ENCODE data around the gene SIGMAR1. TPM values are rescaled to one million over a fixed set of nuclear protein-coding genes. Genes with fewer than 3 reads are reported as not detected.

SIGMAR1 gene
- total RNA-seq, 2 experiments from 2014 or later, result 11.7 to 12.1 TPM

DNA sequence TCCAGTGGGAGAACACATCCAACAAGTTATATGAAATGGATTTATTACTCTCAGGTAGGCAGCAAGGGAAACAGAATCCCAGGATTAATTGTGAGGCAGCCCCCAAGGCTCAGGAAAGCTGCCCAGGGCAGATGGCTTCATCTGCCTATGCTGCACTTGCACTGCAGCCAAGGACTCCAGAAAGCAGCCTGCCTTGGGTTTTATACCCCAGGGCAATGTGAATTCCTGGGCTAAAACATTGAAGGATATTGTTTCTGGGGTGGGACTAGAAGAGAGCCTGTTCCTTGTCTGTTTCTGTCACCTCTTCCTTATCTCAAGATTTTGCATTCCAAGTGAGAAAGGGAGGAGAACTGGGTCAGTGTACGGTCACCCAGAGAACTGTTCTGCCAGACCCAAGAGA lies 33.7 kb upstream of the SIGMAR1 start:
- TF ChIP-seq, protein P1, sequence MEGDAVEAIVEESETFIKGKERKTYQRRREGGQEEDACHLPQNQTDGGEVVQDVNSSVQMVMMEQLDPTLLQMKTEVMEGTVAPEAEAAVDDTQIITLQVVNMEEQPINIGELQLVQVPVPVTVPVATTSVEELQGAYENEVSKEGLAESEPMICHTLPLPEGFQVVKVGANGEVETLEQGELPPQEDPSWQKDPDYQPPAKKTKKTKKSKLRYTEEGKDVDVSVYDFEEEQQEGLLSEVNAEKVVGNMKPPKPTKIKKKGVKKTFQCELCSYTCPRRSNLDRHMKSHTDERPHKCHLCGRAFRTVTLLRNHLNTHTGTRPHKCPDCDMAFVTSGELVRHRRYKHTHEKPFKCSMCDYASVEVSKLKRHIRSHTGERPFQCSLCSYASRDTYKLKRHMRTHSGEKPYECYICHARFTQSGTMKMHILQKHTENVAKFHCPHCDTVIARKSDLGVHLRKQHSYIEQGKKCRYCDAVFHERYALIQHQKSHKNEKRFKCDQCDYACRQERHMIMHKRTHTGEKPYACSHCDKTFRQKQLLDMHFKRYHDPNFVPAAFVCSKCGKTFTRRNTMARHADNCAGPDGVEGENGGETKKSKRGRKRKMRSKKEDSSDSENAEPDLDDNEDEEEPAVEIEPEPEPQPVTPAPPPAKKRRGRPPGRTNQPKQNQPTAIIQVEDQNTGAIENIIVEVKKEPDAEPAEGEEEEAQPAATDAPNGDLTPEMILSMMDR (IDR thresholded peaks at IDR 0.05), result no peak
- Histone ChIP-seq H3K36me3 (ENCODE audit: insufficient read depth, low read length) (no peaks in the 10 kb centered on the region), H3K4me3 (ENCODE audit: low read length) (no peak overlapping the region), H3K27me3 (ENCODE audit: control insufficient read depth in 1 of 2, insufficient read depth in 2 of 2, low read length in 2 of 2) (no peaks in the 10 kb centered on the region), H3K27ac (ENCODE audit: low read depth in 1 of 2, low read length in 2 of 2) (no peak overlapping the region), H3K4me1 (ENCODE audit: insufficient read depth, low read length) (peaks cover 2% of the 10 kb centered on the region), H3K9me3 (ENCODE audit: control insufficient read depth in 1 of 2, insufficient read depth in 1 of 2, low read length in 2 of 2) (peaks cover 9 to 10% of the 10 kb centered on the region in 2 experiments)
- intact Hi-C loops (cut with DNase I, micrococcal nuclease), result no loop called here
- no peaks in the 10 kb centered on the region for H3K27me3 Mint-ChIP-seq
- ChIA-PET POLR2A (no interaction called here), CTCF (no interaction called here)
- H3K4me1 Mint-ChIP-seq (ENCODE audit: low read depth), result peaks cover 6% of the 10 kb centered on the region
- H3K4me3 Mint-ChIP-seq, result no peak overlapping the region
- ATAC-seq (ENCODE audit: poor library complexity) (no peak), DNase-seq (no peak)
- H3K9me3 Mint-ChIP-seq, result peaks cover 5% of the 10 kb centered on the region
- H3K36me3 Mint-ChIP-seq (ENCODE audit: low read depth), result peaks cover 28% of the 10 kb centered on the region
- H3K27ac Mint-ChIP-seq, result no peak overlapping the region

DNA sequence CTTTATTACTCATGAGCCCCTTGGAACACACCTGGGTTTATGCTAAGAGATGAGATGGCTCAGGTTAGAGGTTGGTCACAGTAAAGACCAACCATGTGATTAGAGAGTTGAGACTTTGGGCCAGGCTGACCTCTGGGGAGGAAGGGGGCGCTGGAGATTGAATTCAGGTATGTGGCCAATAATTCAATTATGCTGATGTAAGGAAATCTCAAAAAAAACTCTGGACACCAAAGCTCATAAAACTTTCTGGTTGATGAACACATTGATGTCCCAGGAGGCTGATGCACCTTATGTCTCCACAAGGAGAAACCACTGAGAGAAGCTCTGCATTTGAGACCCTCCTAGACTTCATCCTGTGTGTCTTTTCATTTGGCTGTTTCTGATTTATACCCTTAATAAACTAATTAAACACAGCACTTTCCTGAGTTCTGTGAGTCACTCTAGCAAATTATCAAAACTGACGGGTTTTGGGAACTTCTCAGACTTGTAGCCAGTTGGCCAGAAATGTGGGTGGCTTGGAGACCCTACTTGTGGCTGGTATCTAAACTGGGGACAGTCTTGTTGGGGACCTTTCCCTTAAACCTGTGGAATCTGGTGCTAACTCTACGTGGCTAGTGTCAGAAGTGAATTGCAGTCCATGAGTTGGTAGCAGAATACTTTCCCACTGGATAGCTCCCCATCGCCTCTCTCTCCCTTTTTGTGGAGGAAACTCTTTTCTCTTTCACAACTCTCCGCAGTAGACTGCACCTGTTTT lies 32.4 kb upstream of the SIGMAR1 start:
- ChIA-PET POLR2A (no interaction called here), CTCF (no interaction called here)
- ATAC-seq (ENCODE audit: poor library complexity), result no peak
- Mint-ChIP-seq H3K9me3 (peaks cover 5% of the 10 kb centered on the region), H3K27ac (peak overlapping the region; percentile 99), H3K27me3 (no peaks in the 10 kb centered on the region), H3K4me1 (ENCODE audit: low read depth) (peaks cover 15% of the 10 kb centered on the region), H3K4me3 (no peak overlapping the region), H3K36me3 (ENCODE audit: low read depth) (peaks cover 37% of the 10 kb centered on the region)
- TF ChIP-seq, protein P1 (IDR thresholded peaks at IDR 0.05), result no peak
- intact Hi-C loops (cut with DNase I, micrococcal nuclease), result loop anchor here in 1 of 2 experiments (5.0 kb wide), 3 partner anchors 213 to 432 kb away; partner anchors contain the start of genes DNAI1, DNAJB5, FAM219A and STOML2
- Histone ChIP-seq H3K27ac (ENCODE audit: low read depth in 1 of 2, low read length in 2 of 2) (no peak overlapping the region), H3K27me3 (ENCODE audit: control insufficient read depth in 1 of 2, insufficient read depth in 2 of 2, low read length in 2 of 2) (no peaks in the 10 kb centered on the region), H3K36me3 (ENCODE audit: insufficient read depth, low read length) (no peaks in the 10 kb centered on the region), H3K9me3 (ENCODE audit: control insufficient read depth in 1 of 2, insufficient read depth in 1 of 2, low read length in 2 of 2) (peaks cover 9 to 10% of the 10 kb centered on the region in 2 experiments), H3K4me3 (ENCODE audit: low read length) (no peak overlapping the region), H3K4me1 (ENCODE audit: insufficient read depth, low read length) (peaks cover 12% of the 10 kb centered on the region)
- no peak for DNase-seq

DNA sequence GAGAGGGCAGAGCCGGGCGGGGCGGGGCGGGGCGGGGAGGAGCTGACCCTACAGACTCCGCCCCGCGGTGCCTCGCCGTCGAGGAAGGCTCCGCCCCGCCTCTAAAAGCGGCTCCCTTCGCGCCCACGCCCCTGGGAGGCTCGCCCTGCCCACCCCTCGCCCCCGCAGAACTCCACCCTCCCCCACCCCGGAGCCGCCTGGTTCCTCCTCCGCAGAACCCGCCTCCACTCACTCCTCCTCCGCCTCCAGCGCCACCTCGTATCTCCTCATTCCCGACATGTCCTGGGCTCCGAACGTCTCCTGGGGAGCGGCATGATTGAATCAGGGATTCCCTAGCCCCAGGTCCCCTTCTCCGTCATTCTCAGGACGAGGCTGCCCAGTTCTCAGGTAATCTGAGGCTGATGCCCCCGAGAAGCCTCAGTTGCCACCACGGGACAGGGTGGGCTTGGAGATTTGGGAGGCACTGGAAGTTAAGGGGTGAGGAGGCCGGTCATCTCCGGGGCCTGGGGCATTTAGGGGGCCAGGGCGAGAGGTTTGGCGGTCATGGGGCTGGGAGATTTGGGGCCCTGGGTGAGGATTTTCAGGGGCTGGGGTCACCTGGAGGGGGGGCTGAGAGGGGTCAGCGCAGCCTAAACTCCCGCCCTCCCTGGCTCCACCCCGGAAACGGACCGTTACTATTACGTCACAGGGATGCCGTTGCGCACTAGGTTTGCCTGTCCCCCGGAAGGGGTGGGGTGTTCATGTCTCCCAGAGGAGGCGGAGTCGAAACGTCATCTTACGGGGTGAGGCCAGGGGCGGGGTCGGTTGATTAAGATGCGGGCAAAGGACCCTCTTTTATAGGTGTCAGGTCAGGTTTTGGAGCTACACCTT lies 28.0 kb upstream of the SIGMAR1 start:
- peak overlapping the region; percentile 97 for H3K4me3 Mint-ChIP-seq
- H3K27ac Mint-ChIP-seq, result peak overlapping the region; percentile 99
- intact Hi-C loops (cut with DNase I, micrococcal nuclease), result loop anchor here in 1 of 2 experiments (2.0 to 5.0 kb wide), 5 partner anchors 35 to 437 kb away; partner anchors contain the start of genes DNAI1, DNAJB5, FAM219A and RPP25L
- CTCF ChIA-PET, result interaction anchor here (0.8 to 6.7 kb wide), 5 partner anchors 18 to 37 kb away, joined by 3 to 57 read pairs (median 5); partner anchors contain the start of gene GALT
- H3K4me3 ChIP-seq (ENCODE audit: low read length), result peak overlapping the region; percentile 90
- H3K9me3 Mint-ChIP-seq, result peaks cover 5% of the 10 kb centered on the region
- H3K4me1 Mint-ChIP-seq (ENCODE audit: low read depth), result peaks cover 52% of the 10 kb centered on the region
- no peaks in the 10 kb centered on the region for H3K27me3 ChIP-seq (ENCODE audit: control insufficient read depth in 1 of 2, insufficient read depth in 2 of 2, low read length in 2 of 2)
- H3K27me3 Mint-ChIP-seq, result no peaks in the 10 kb centered on the region
- peaks cover 3 to 10% of the 10 kb centered on the region in 2 experiments for H3K9me3 ChIP-seq (ENCODE audit: control insufficient read depth in 1 of 2, insufficient read depth in 1 of 2, low read length in 2 of 2)
- DNase-seq, result peak; percentile 81 to 97 (median 88)
- ATAC-seq (ENCODE audit: poor library complexity), result peak; percentile 79
- POLR2A ChIA-PET, result interaction anchor here (0.6 to 4.7 kb wide), 10 partner anchors 9 to 451 kb away, joined by 3 to 54 read pairs (median 6); partner anchors contain the start of genes DCTN3, DNAI1, FAM219A and GALT
- H3K36me3 Mint-ChIP-seq (ENCODE audit: low read depth), result peaks cover 57% of the 10 kb centered on the region
- TF ChIP-seq, protein P1 (IDR thresholded peaks at IDR 0.05), result no peak
- H3K4me1 ChIP-seq (ENCODE audit: insufficient read depth, low read length), result peaks cover 55% of the 10 kb centered on the region
- H3K27ac ChIP-seq (ENCODE audit: low read depth in 1 of 2, low read length in 2 of 2), result peak overlapping the region; percentile 95 to 99
- peaks cover 16% of the 10 kb centered on the region for H3K36me3 ChIP-seq (ENCODE audit: insufficient read depth, low read length)

Measured in CD4-positive, alpha-beta T cell (primary cell).